Esophagus muscularis mucosa (tissue), 4 donors: ENCODE measurements around the gene ZNF670. TPM values are rescaled to one million over a fixed set of nuclear protein-coding genes. Genes with fewer than 3 reads are reported as not detected.
A peak's percentile ranks its signal among the peaks of the same experiment; 100 is the strongest.

Source experiments
- DNase-seq: peaks from one replicate; pipeline ENCODE4 v3.0.0-alpha.2; 2017; ENCODE audit errors: extremely low spot score
- H3K27ac ChIP-seq, 4 donors: fragments of 200-600 bp; sonication (generic); replicated peaks in 1 of 4; 1 replicate in 3 of 4; 2 replicates in 1 of 4; pipeline ENCODE4 v1.5.1; 2016 to 2019; ENCODE audit warnings: mild to moderate bottlenecking in 1 of 4
- H3K27me3 ChIP-seq, 4 donors: fragments of 200-600 bp; sonication (generic); one replicate each; pipeline versions ENCODE4 v1.5.1 to v1.6.0; 2016 to 2019
- H3K36me3 ChIP-seq, 4 donors: fragments of 200-600 bp; sonication (generic); one replicate each; pipeline ENCODE4 v1.5.1; 2016 to 2019
- H3K4me1 ChIP-seq, 4 donors: fragments of 200-600 bp; sonication (generic); one replicate each; pipeline ENCODE4 v1.5.1; 2016 to 2019
- H3K4me3 ChIP-seq, 4 donors: fragments of 200-600 bp; sonication (generic); 1 replicate in 2 of 4; 2 replicates in 2 of 4; pipeline ENCODE4 v1.5.1; 2016 to 2019; ENCODE audit warnings: mild to moderate bottlenecking in 4 of 4, moderate library complexity in 1 of 4
- H3K9me3 ChIP-seq, 4 donors: fragments of 200-600 bp; sonication (generic); 1 replicate in 3 of 4; 2 replicates in 1 of 4; pipeline ENCODE4 v1.5.1; 2016 to 2019
- EP300 ChIP-seq: sonication (generic); formaldehyde crosslinking; IDR thresholded peaks from one replicate; pipeline ENCODE4 v1.6.1; 2017; ENCODE audit warnings: antibody characterized with exemption
- POLR2A ChIP-seq: fragments of 450-650 bp; IDR thresholded peaks from one replicate; pipeline ENCODE4 v1.6.1; 2017; ENCODE audit warnings: antibody characterized with exemption, moderate library complexity, mild to moderate bottlenecking, low read depth
- POLR2AphosphoS5 ChIP-seq, 2 donors: sonication (generic); formaldehyde crosslinking; IDR thresholded peaks; one replicate each; pipeline ENCODE4 v1.6.1; 2017; ENCODE audit warnings: antibody characterized with exemption in 2 of 2
- WGBS: methylation state at CpG from one replicate; pipeline ENCODE4 v1.1.5; 2018; 5-methylcytosine and 5-hydroxymethylcytosine counted together
- intact Hi-C: fragments of 100-400 bp; cut with DNase I; formaldehyde crosslinking; loops from one replicate; pipeline ENCODE4 v1.15.1; 2023
- total RNA-seq, 4 donors: library from RNA; depleted of rRNA; stranded (reverse); fragments of >200 nt; gene quantifications; one replicate each; pipeline versions ENCODE4 v1.1.0 to v1.2.1, GENCODE V29; 2016
- TF ChIP-seq, protein P1 (sequence below), 3 experiments: fragments of 200-600 bp in 2 of 3; fragments of 450-650 bp in 1 of 3; sonication (generic) in 2 of 3; IDR thresholded peaks; one replicate each; pipeline ENCODE4 v1.5.1; 2017 to 2019; ENCODE audit warnings: antibody characterized with exemption in 3 of 3, mild to moderate bottlenecking in 2 of 3, moderate library complexity in 1 of 3

Gene ZNF670
- total RNA-seq, 4 donors from 2014 or later = 2.1 to 4.0 (median 2.3) TPM

DNA sequence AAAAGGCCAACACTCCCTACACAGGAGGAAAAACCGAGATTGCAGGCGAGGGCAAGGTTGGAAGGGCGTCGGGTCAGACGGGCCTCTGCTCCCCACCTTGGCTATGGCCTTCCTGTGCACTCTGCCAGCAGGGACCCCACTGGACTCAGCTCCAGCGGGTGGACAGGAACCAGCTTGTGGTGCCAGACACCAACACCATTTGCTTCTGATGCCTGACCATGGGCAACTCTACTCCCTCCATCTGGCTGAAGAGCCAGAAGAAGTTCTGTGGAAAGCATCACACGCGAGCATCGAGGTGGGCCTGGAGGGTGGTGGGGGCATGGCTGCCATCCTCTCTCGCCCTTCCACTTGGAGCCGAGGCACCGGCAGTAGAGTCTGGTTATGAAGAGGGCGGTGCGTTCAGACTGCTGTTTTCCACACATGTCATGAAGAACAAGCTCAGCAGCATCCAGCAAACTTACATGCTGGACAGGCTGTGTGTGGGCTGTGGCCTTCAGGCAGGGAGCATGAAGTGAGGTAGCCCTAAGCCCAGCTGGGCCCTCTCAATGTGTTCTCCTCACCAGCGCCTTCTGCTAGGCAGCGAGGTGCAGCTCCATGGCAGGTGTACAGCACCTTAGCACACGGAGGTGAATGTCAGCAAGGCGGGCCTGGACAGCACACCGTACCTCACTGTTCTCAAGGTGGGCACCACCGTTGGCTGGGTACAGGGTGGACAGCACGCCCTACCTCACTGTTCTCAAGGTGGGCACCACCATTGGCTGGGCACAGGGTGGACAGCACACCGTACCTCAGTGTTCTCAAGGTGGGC, 41.2 kb upstream of the ZNF670 start:
- TF ChIP-seq POLR2AphosphoS5 (IDR thresholded peaks at IDR 0.05) = no peak
- TF ChIP-seq EP300 = no peak
- TF ChIP-seq POLR2A = no peak
- TF ChIP-seq, protein P1, sequence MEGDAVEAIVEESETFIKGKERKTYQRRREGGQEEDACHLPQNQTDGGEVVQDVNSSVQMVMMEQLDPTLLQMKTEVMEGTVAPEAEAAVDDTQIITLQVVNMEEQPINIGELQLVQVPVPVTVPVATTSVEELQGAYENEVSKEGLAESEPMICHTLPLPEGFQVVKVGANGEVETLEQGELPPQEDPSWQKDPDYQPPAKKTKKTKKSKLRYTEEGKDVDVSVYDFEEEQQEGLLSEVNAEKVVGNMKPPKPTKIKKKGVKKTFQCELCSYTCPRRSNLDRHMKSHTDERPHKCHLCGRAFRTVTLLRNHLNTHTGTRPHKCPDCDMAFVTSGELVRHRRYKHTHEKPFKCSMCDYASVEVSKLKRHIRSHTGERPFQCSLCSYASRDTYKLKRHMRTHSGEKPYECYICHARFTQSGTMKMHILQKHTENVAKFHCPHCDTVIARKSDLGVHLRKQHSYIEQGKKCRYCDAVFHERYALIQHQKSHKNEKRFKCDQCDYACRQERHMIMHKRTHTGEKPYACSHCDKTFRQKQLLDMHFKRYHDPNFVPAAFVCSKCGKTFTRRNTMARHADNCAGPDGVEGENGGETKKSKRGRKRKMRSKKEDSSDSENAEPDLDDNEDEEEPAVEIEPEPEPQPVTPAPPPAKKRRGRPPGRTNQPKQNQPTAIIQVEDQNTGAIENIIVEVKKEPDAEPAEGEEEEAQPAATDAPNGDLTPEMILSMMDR (IDR thresholded peaks at IDR 0.05) = no peak
- 90% methylated on average over 16 of the region's 22 CpGs for WGBS

DNA sequence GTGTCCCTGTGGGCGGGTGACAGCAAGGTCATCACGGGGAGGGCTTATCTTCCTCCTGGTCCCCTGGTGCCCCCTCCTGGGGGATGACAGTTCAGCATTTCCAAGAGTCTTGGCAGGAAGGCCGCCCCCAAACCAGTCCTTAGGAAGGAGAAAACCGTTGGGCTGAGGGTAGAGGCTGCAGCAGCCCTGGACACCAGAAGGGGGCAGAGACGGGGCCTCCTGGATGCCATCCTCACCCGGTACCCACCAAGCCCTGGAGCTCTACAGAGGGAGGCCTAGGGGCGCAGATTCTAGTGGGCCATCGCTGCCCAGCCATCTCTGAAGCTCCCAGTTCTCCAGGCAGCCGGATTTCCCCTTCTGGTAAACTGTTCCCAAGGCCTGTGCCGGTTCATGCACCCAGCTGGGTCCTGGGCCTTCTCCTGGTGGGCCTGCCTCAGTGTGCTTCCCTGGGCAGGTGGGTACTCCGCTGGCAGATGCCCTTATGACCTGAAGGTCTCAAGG, 40.4 kb upstream of the ZNF670 start:
- Histone ChIP-seq H3K27ac (no peak overlapping the region), H3K9me3 (no peaks in the 10 kb centered on the region), H3K36me3 (no peaks in the 10 kb centered on the region), H3K4me3 (no peak overlapping the region), H3K27me3 (no peaks in the 10 kb centered on the region), H3K4me1 (no peaks in the 10 kb centered on the region)
- intact Hi-C loops = no loop called here
- TF ChIP-seq, protein P1 (IDR thresholded peaks at IDR 0.05) = peak in 1 of 3 experiments; percentile 8
- no peak for TF ChIP-seq POLR2AphosphoS5 (IDR thresholded peaks at IDR 0.05)
- no peak for TF ChIP-seq EP300
- no peak for TF ChIP-seq POLR2A
- WGBS = 93% methylated on average over 3 of the region's 11 CpGs
- DNase-seq = no peak

More for the DNA sequence above, 41.2 kb upstream of the ZNF670 start:
- intact Hi-C loops = loop anchor here (10.0 kb wide), 1 partner anchor 75 kb away; no protein-coding TSS in a partner anchor
- H3K4me3 ChIP-seq = no peak overlapping the region
- H3K27ac ChIP-seq = no peak overlapping the region
- no peaks in the 10 kb centered on the region for H3K36me3 ChIP-seq
- H3K27me3 ChIP-seq = no peaks in the 10 kb centered on the region
- no peaks in the 10 kb centered on the region for H3K9me3 ChIP-seq
- no peak for DNase-seq
- H3K4me1 ChIP-seq = no peaks in the 10 kb centered on the region

DNA sequence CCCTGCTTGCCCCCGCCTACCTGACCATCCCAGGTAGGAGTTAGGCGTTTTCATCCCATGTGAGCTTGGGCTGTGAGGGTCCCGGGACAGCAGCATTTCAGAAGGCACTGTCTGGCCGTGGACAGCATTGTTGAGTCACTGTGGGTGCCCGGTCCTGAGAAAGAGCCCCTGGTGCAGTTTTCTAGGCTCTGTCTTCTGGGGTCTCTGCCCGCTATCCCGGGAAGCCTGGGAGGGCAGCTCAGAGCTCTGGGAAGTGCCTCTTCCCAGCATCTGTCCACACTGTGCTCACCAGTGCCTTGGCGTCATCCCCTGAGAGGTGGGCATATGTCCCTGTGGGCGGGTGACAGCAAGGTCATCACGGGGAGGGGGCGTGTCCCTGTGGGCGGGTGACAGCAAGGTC, 36.9 kb upstream of the ZNF670 start:
- 95% methylated on average over 4 of the region's 12 CpGs for WGBS
- H3K27ac ChIP-seq = no peak overlapping the region
- intact Hi-C loops = no loop called here

DNA sequence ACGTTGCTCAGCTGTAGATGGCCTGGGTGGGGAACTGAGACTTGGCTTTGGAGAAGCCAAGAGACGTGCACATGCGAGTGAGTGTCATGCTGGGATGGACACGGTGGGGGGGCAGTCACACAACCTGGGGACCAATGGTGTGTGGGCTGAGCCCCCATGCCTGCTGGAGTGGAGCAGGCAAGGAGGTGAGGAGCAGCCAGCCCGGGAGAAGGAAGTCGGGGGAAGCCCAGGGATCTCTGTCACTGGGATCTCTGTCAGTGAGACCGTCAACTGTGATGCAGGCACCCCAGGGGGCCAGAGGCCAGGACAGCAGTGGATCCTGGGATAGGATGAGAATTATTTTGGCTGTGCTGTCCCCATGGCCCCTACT, 36.5 kb upstream of the ZNF670 start:
- TF ChIP-seq POLR2A (no peak), POLR2AphosphoS5 (IDR thresholded peaks at IDR 0.05) (no peak)
- intact Hi-C loops = no loop called here
- Histone ChIP-seq H3K9me3 (no peaks in the 10 kb centered on the region), H3K27me3 (no peaks in the 10 kb centered on the region), H3K27ac (no peak overlapping the region), H3K4me1 (peaks cover 12 to 22% (median 21%) of the 10 kb centered on the region in 4 donors), H3K4me3 (no peak overlapping the region), H3K36me3 (no peaks in the 10 kb centered on the region)
- 70% methylated on average over 6 of the region's 7 CpGs for WGBS
- DNase-seq = no peak

More for the DNA sequence above, 36.9 kb upstream of the ZNF670 start:
- Histone ChIP-seq H3K4me1 (peaks cover 10 to 18% (median 16%) of the 10 kb centered on the region in 4 donors), H3K27me3 (no peaks in the 10 kb centered on the region), H3K9me3 (no peaks in the 10 kb centered on the region), H3K36me3 (no peaks in the 10 kb centered on the region), H3K4me3 (no peak overlapping the region)
- TF ChIP-seq EP300 = no peak
- TF ChIP-seq, protein P1 (IDR thresholded peaks at IDR 0.05) = no peak
- no peak for TF ChIP-seq POLR2AphosphoS5 (IDR thresholded peaks at IDR 0.05)
- TF ChIP-seq POLR2A = no peak
- no peak for DNase-seq

DNA sequence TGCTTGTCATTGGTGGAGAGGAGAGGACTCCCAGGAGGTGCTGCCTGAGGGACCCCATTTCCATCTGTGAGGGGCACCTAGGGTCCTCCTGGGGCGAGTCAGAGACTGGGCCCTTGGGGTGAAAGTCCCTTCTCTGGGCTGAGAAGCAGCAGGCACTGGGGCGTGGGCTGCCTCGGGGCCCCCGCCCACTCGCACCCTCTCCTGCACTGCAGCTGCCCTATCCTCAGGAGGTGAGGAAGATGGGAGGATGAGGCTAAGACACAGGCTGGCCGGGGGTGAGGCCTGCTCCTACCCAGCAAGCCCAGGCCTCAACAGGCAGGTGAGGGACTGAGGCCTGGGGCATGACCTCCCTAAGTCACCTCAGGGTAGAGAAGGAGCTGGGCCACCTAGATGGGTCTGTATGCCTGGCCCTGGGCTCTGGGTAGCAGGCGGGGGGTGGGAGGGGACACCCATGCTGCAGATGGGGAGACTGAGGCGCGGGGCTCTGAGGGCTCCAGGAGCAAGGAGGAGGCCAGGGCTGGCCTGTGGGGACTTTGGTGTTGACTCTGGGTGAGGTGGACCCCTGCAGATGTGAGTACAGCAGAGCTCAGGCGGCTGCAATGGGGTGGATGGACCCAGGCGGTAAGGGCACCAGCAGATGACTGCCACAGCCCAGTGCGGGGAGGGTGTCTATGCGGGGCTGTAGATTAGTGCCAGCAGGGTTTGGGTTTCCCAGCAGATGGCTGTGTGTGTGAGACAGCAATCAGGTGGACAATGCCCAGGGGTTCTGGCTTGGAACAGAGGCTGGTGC, 35.9 kb upstream of the ZNF670 start:
- TF ChIP-seq, protein P1 (IDR thresholded peaks at IDR 0.05) = no peak
- TF ChIP-seq POLR2AphosphoS5 (IDR thresholded peaks at IDR 0.05) = no peak
- intact Hi-C loops = loop anchor here (5.0 kb wide), 2 partner anchors 37 to 58 kb away; partner anchors contain the start of genes ZNF124 and ZNF670
- no peak for DNase-seq
- Histone ChIP-seq H3K27me3 (no peaks in the 10 kb centered on the region), H3K27ac (no peak overlapping the region), H3K36me3 (no peaks in the 10 kb centered on the region), H3K4me1 (peaks cover 12 to 26% (median 22%) of the 10 kb centered on the region in 4 donors), H3K9me3 (no peaks in the 10 kb centered on the region), H3K4me3 (no peak overlapping the region)
- WGBS = 94% methylated on average over 12 of the region's 13 CpGs
